GM18861 (cell line): ENCODE measurements around the gene RASL10A.

Source experiments
- ATAC-seq: cut with Tn5 transposase; IDR thresholded peaks from one replicate; pipeline ENCODE4 v1.9.1; 2021; ENCODE audit not compliant: unreplicated experiment

Gene RASL10A

GRCh38 chr22:29323641-29324040 is 8.1 kb upstream of the RASL10A start:
- ATAC-seq = no peak

GRCh38 chr22:29320546-29320945 is 5.0 kb upstream of the RASL10A start:
- no peak for ATAC-seq

GRCh38 chr22:29319072-29319471 is 3.6 kb upstream of the RASL10A start:
- no peak for ATAC-seq

- ATAC-seq = no peak
These were observed 2.4 kb upstream of the RASL10A start for GRCh38 chr22:29317827-29318454.

GRCh38 chr22:29316141-29316828 is 788 bp upstream of the RASL10A start:
- ATAC-seq = no peak

GRCh38 chr22:29314537-29315285 is 786 bp downstream of the RASL10A start:
- ATAC-seq = no peak

- no peak for ATAC-seq
These were observed 1.7 kb downstream of the RASL10A start for GRCh38 chr22:29313576-29314466.

- ATAC-seq = no peak
These were observed 2.3 kb downstream of the RASL10A start for GRCh38 chr22:29313126-29313575.

GRCh38 chr22:29312218-29313125 is 3.0 kb downstream of the RASL10A start:
- no peak for ATAC-seq

- ATAC-seq = no peak
These were observed 3.9 kb downstream of the RASL10A start for GRCh38 chr22:29311464-29312217.

GRCh38 chr22:29310863-29311339 is 4.6 kb downstream of the RASL10A start:
- no peak for ATAC-seq

- no peak for ATAC-seq
These were observed 5.2 kb downstream of the RASL10A start for GRCh38 chr22:29310065-29310862.

- ATAC-seq = no peak
These were observed 6.0 kb downstream of the RASL10A start for GRCh38 chr22:29309332-29310064.

GRCh38 chr22:29308791-29309262 is 6.7 kb downstream of the RASL10A start:
- ATAC-seq = no peak

GRCh38 chr22:29308148-29308790 is 7.2 kb downstream of the RASL10A start:
- ATAC-seq = no peak

GRCh38 chr22:29307596-29308147 is 7.8 kb downstream of the RASL10A start:
- ATAC-seq = no peak
